ENCODE results near the gene PRPF6.

PRPF6 gene

GRCh38 chr20:64003960-64004725 is 23.2 kb downstream of the PRPF6 start:
- no peak; the same call in 2 of the 3 replicates for ATAC-seq (ENCODE audit: low read depth)
- H3K36me3 ChIP-seq (ENCODE audit: low read depth) = peaks cover 90% of the 10 kb centered on the region
- H3K4me3 ChIP-seq (ENCODE audit: severe bottlenecking) = no peak overlapping the region
- DNase-seq (ENCODE audit: low spot score) = no peak
- no peak for TF ChIP-seq CTCF (IDR thresholded peaks at IDR 0.05; ENCODE audit: poor library complexity, severe bottlenecking)
- H3K27ac ChIP-seq (ENCODE audit: poor library complexity, severe bottlenecking) = no peak overlapping the region
- H3K9me3 ChIP-seq (ENCODE audit: severe bottlenecking) = peaks cover 4% of the 10 kb centered on the region
- H3K4me1 ChIP-seq (ENCODE audit: insufficient read depth, poor library complexity, severe bottlenecking) = no peaks in the 10 kb centered on the region
- no peaks in the 10 kb centered on the region for H3K27me3 ChIP-seq (ENCODE audit: insufficient read depth, poor library complexity, severe bottlenecking)

DNA sequence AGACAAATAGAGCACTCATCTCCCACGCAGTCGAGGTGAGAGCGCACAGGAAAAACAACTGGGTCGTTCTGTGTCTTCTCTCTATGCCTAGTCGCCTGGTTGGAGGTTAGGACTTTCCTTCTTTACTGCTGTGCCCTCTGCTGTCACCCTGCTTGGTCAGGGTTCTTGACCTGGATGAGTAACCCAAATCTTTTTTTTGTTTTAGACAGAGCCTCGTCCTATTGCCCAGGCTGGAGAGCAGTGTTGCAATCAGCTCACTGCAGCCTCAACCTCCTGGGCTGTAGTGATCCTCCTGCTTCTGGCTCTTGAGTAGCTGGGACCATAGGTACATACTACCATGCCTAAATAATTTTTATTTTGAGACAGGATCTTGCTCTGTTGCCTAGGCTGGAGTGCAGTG is 24.5 kb downstream of the PRPF6 start:
- Histone ChIP-seq H3K9me3 (ENCODE audit: severe bottlenecking) (peaks cover 4% of the 10 kb centered on the region), H3K27ac (ENCODE audit: poor library complexity, severe bottlenecking) (no peak overlapping the region), H3K4me1 (ENCODE audit: insufficient read depth, poor library complexity, severe bottlenecking) (no peaks in the 10 kb centered on the region), H3K36me3 (ENCODE audit: low read depth) (peaks cover 90% of the 10 kb centered on the region), H3K27me3 (ENCODE audit: insufficient read depth, poor library complexity, severe bottlenecking) (no peaks in the 10 kb centered on the region), H3K4me3 (ENCODE audit: severe bottlenecking) (no peak overlapping the region)
- DNase-seq (ENCODE audit: low spot score) (no peak), ATAC-seq (ENCODE audit: low read depth) (no peak)
- TF ChIP-seq CTCF (IDR thresholded peaks at IDR 0.05; ENCODE audit: poor library complexity, severe bottlenecking) = no peak

DNA sequence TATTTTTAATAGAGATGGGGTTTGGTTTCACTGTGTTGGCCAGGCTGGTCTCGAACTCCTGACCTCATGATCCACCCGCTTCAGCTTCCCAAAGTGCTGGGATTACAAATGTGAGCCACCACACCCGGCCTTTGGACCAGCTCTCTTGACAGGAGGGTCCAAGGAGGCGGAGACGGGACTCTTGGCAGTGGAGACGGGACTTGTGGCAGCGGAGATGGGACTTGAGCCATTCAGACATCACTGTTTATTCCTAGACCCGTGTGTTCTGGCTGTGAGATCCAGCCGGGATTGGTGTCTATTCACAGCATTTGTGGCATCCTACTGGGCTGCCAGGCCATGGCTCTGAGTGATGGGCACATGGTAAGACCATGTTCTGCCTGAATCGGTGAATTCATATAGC is 25.6 kb downstream of the PRPF6 start:
- Histone ChIP-seq H3K9me3 (ENCODE audit: severe bottlenecking) (peaks cover 4% of the 10 kb centered on the region), H3K4me1 (ENCODE audit: insufficient read depth, poor library complexity, severe bottlenecking) (no peaks in the 10 kb centered on the region), H3K27ac (ENCODE audit: poor library complexity, severe bottlenecking) (no peak overlapping the region), H3K4me3 (ENCODE audit: severe bottlenecking) (no peak overlapping the region), H3K36me3 (ENCODE audit: low read depth) (peaks cover 90% of the 10 kb centered on the region), H3K27me3 (ENCODE audit: insufficient read depth, poor library complexity, severe bottlenecking) (no peaks in the 10 kb centered on the region)
- DNase-seq (ENCODE audit: low spot score) (no peak), ATAC-seq (ENCODE audit: low read depth) (no peak)
- TF ChIP-seq CTCF (IDR thresholded peaks at IDR 0.05; ENCODE audit: poor library complexity, severe bottlenecking) = no peak

DNA sequence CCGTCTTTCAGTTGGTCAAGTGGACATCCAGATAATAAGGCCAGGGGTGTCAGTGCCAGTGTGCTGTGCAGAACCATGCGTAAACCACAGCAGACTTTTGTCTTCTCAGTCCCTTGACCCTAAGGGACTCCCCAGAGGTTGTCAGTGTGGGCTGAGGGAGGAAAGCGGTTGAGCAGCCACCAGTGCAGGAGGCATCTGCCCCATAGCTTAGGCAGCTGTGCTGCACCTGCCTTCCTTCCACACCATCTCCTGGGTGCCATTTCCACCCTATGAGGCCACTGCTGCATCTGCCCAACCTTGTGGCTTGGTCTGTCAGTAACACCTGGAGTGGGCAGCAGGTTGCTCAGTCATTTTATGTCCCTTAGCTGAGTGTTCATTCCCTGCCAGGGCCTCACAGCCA is 26.0 kb downstream of the PRPF6 start:
- TF ChIP-seq CTCF (IDR thresholded peaks at IDR 0.05; ENCODE audit: poor library complexity, severe bottlenecking) = no peak
- no peaks in the 10 kb centered on the region for H3K27me3 ChIP-seq (ENCODE audit: insufficient read depth, poor library complexity, severe bottlenecking)
- ATAC-seq (ENCODE audit: low read depth) (no peak; the same call in 2 of the 3 replicates), DNase-seq (ENCODE audit: low spot score) (no peak)
- H3K36me3 ChIP-seq (ENCODE audit: low read depth) = peaks cover 88% of the 10 kb centered on the region
- no peak overlapping the region for H3K4me3 ChIP-seq (ENCODE audit: severe bottlenecking)
- no peaks in the 10 kb centered on the region for H3K4me1 ChIP-seq (ENCODE audit: insufficient read depth, poor library complexity, severe bottlenecking)
- peaks cover 4% of the 10 kb centered on the region for H3K9me3 ChIP-seq (ENCODE audit: severe bottlenecking)
- H3K27ac ChIP-seq (ENCODE audit: poor library complexity, severe bottlenecking) = no peak overlapping the region

DNA sequence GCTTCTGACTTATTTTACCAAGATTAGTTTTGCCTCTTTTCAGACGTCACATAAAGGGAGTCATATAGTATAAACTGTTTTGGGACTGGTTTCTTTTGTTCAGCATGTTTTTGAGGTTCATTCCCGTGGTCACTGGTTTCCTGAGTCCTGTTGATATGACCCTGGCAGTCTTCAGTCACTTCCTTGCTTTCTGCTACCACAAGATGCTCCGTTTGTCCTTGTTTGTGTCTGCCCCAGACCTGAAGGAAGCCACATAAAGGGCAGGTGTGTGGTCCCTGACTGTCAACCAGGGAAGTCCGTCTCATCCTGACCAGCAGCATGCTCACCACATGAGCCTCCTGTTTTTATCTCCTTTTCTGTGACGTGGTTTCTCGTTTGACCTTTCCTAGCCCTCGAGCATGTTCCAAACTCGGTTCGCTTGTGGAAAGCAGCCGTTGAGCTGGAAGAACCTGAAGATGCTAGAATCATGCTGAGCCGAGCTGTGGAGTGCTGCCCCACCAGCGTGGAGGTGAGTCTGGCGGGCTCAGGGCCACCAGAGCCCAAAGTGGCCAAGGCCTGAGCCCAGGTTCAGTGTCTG is 29.0 kb downstream of the PRPF6 start:
- Histone ChIP-seq H3K9me3 (ENCODE audit: severe bottlenecking) (peaks cover 4% of the 10 kb centered on the region), H3K27ac (ENCODE audit: poor library complexity, severe bottlenecking) (no peak overlapping the region), H3K4me3 (ENCODE audit: severe bottlenecking) (no peak overlapping the region), H3K27me3 (ENCODE audit: insufficient read depth, poor library complexity, severe bottlenecking) (no peaks in the 10 kb centered on the region), H3K4me1 (ENCODE audit: insufficient read depth, poor library complexity, severe bottlenecking) (no peaks in the 10 kb centered on the region), H3K36me3 (ENCODE audit: low read depth) (peaks cover 80% of the 10 kb centered on the region)
- ATAC-seq (ENCODE audit: low read depth) (no peak), DNase-seq (ENCODE audit: low spot score) (no peak)
- TF ChIP-seq CTCF (IDR thresholded peaks at IDR 0.05; ENCODE audit: poor library complexity, severe bottlenecking) = no peak
